Left lung (tissue), 10 donors: Measurements from ENCODE around the gene PHLDA2. TPM values are rescaled to one million over a fixed set of nuclear protein-coding genes. Genes with fewer than 3 reads are reported as not detected.
A peak's percentile ranks its signal among the peaks of the same experiment; 100 is the strongest.

Experiments used
- ATAC-seq: fragments of 200-7000 bp; cut with Tn5 transposase; one replicate; pipeline ENCODE4 v1.9.1; 2020; ENCODE audit warnings: moderate library complexity
- DNase-seq, 4 donors: peaks; one replicate each; pipeline ENCODE4 v3.0.0-alpha.2; 2013 to 2020
- H3K27ac ChIP-seq, 2 donors: fragments of 200-600 bp; sonication (generic) in 1 of 2; one replicate each; pipeline versions ENCODE4 v1.5.0 to v1.8.0; 2020 to 2021
- H3K27me3 ChIP-seq, 2 donors: fragments of 200-600 bp; sonication (generic) in 1 of 2; one replicate each; pipeline versions ENCODE4 v1.5.0 to v1.8.0; 2020 to 2021
- H3K36me3 ChIP-seq, 2 donors: fragments of 200-600 bp; sonication (generic) in 1 of 2; one replicate each; pipeline versions ENCODE4 v1.5.0 to v1.8.0; 2020 to 2021
- H3K4me1 ChIP-seq, 2 donors: fragments of 200-600 bp; one replicate each; pipeline ENCODE4 v1.8.0; 2021
- H3K4me3 ChIP-seq, 2 donors: fragments of 200-600 bp; sonication (generic) in 1 of 2; one replicate each; pipeline versions ENCODE4 v1.5.0 to v1.8.0; 2020 to 2021; ENCODE audit warnings: mild to moderate bottlenecking in 1 of 2
- H3K9me3 ChIP-seq, 2 donors: fragments of 200-600 bp; sonication (generic) in 1 of 2; one replicate each; pipeline versions ENCODE4 v1.5.0 to v1.8.0; 2020 to 2021
- CTCF ChIP-seq, 2 donors: fragments of 200-600 bp; sonication (generic) in 1 of 2; IDR thresholded peaks; one replicate each; pipeline versions ENCODE4 v1.5.0 to v1.8.0; 2021; ENCODE audit warnings: antibody characterized with exemption in 2 of 2
- intact Hi-C, 2 donors: fragments of 100-400 bp; cut with DNase I; formaldehyde crosslinking; loops; one replicate each; pipeline versions ENCODE4 v1.11.2 to v1.14.2; 2022
- polyA plus RNA-seq, 6 donors: library from polyadenylated mRNA; unstranded; fragments of 120-200 nt; gene quantifications; one replicate each; pipeline ENCODE4 v1.2.1, GENCODE V29; 2013; ENCODE audit not compliant: insufficient read length in 6 of 6
- total RNA-seq, 2 donors: library from RNA; stranded (reverse); fragmentation: NEBNext Ultra II Directional; extraction: Animal tissue kit (Norgen Biotek cat#: 25700); gene quantifications; one replicate each; pipeline ENCODE4 v1.2.1, GENCODE V29; 2021
- donor health status: DM: no; HTN: yes; CAD: no.
- donor health status: DM: no; HTN: no; CAD: no.

PHLDA2 gene
- total and polyA plus RNA-seq, 8 donors: 0.23 to 50.0 (median 0.98) TPM; not detected in 1

- Histone ChIP-seq H3K27ac (no peak overlapping the region), H3K36me3 (no peaks in the 10 kb centered on the region), H3K27me3 (no peaks in the 10 kb centered on the region), H3K9me3 (no peaks in the 10 kb centered on the region), H3K4me1 (peaks cover 0 to 8% of the 10 kb centered on the region in 2 donors), H3K4me3 (no peak overlapping the region)
- peak in 1 of 4 donors; percentile 49 for DNase-seq
- no peak for ATAC-seq
- intact Hi-C loops: no loop called here
- no peak for TF ChIP-seq CTCF (IDR thresholded peaks at IDR 0.05)
Observed at GRCh38 chr11:2917842-2918490, 11.3 kb downstream of the PHLDA2 start.

- ATAC-seq: no peak
- Histone ChIP-seq H3K27me3 (no peaks in the 10 kb centered on the region), H3K27ac (no peak overlapping the region), H3K36me3 (no peaks in the 10 kb centered on the region), H3K4me1 (peaks cover 8 to 11% of the 10 kb centered on the region in 2 donors), H3K4me3 (no peak overlapping the region), H3K9me3 (no peaks in the 10 kb centered on the region)
- DNase-seq: peak in 1 of 4 donors; percentile 76
- no peak for TF ChIP-seq CTCF (IDR thresholded peaks at IDR 0.05)
- intact Hi-C loops: no loop called here
Observed at GRCh38 chr11:2916892-2917645, 12.2 kb downstream of the PHLDA2 start.

GRCh38 chr11:2916114-2916891 is 12.9 kb downstream of the PHLDA2 start:
- no peaks in the 10 kb centered on the region for H3K27me3 ChIP-seq
- DNase-seq (peak in 1 of 4 donors; percentile 66), ATAC-seq (no peak)
- peaks cover 9 to 11% of the 10 kb centered on the region in 2 donors for H3K4me1 ChIP-seq
- H3K9me3 ChIP-seq: no peaks in the 10 kb centered on the region
- no peak overlapping the region for H3K4me3 ChIP-seq
- no peaks in the 10 kb centered on the region for H3K36me3 ChIP-seq
- no peak for TF ChIP-seq CTCF (IDR thresholded peaks at IDR 0.05)
- no peak overlapping the region for H3K27ac ChIP-seq
- intact Hi-C loops: no loop called here

GRCh38 chr11:2915473-2915872 is 13.7 kb downstream of the PHLDA2 start:
- intact Hi-C loops: no loop called here
- Histone ChIP-seq H3K36me3 (no peaks in the 10 kb centered on the region), H3K27ac (no peak overlapping the region), H3K4me3 (no peak overlapping the region), H3K27me3 (no peaks in the 10 kb centered on the region), H3K4me1 (peaks cover 9 to 11% of the 10 kb centered on the region in 2 donors), H3K9me3 (no peaks in the 10 kb centered on the region)
- DNase-seq (no peak), ATAC-seq (no peak)
- no peak for TF ChIP-seq CTCF (IDR thresholded peaks at IDR 0.05)
